ENCODE results near the gene ANGPTL8. TPM values are rescaled to one million over a fixed set of nuclear protein-coding genes. Genes with fewer than 3 reads are reported as not detected.

Gene ANGPTL8
- total and polyA plus RNA-seq, 2 of the 13 experiments (the other 11 are each of a cell fraction or from before 2014, with no cell fraction given): 27.3 to 243 TPM

DNA sequence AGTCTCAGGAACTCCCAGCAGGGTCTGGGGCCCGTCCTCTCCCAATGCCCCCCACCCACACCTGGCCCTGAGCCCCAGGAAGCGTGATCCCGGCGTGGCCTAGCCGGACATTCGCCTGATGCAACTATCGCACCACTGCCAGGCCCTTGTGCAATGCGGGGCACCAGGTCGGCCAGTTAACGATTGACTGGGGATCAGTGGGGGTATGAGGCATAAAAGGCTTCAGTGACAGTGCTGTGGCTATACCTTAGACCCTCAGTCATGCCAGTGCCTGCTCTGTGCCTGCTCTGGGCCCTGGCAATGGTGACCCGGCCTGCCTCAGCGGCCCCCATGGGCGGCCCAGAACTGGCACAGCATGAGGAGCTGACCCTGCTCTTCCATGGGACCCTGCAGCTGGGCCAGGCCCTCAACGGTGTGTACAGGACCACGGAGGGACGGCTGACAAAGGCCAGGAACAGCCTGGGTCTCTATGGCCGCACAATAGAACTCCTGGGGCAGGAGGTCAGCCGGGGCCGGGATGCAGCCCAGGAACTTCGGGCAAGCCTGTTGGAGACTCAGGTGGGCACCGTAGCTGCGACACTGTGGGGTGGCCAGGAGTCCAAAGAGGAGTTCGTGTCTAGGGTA is at the start of gene ANGPTL8 (continued):
- TF ChIP-seq, protein P1, sequence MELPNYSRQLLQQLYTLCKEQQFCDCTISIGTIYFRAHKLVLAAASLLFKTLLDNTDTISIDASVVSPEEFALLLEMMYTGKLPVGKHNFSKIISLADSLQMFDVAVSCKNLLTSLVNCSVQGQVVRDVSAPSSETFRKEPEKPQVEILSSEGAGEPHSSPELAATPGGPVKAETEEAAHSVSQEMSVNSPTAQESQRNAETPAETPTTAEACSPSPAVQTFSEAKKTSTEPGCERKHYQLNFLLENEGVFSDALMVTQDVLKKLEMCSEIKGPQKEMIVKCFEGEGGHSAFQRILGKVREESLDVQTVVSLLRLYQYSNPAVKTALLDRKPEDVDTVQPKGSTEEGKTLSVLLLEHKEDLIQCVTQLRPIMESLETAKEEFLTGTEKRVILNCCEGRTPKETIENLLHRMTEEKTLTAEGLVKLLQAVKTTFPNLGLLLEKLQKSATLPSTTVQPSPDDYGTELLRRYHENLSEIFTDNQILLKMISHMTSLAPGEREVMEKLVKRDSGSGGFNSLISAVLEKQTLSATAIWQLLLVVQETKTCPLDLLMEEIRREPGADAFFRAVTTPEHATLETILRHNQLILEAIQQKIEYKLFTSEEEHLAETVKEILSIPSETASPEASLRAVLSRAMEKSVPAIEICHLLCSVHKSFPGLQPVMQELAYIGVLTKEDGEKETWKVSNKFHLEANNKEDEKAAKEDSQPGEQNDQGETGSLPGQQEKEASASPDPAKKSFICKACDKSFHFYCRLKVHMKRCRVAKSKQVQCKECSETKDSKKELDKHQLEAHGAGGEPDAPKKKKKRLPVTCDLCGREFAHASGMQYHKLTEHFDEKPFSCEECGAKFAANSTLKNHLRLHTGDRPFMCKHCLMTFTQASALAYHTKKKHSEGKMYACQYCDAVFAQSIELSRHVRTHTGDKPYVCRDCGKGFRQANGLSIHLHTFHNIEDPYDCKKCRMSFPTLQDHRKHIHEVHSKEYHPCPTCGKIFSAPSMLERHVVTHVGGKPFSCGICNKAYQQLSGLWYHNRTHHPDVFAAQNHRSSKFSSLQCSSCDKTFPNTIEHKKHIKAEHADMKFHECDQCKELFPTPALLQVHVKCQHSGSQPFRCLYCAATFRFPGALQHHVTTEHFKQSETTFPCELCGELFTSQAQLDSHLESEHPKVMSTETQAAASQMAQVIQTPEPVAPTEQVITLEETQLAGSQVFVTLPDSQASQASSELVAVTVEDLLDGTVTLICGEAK (IDR thresholded peaks at IDR 0.05): no peak
- TF ChIP-seq, protein P1 (CRISPR knock-in tag; IDR thresholded peaks at IDR 0.05): no peak; the same call in 1 of the 2 replicates
- TF ChIP-seq MZF1 (CRISPR knock-in tag; IDR thresholded peaks at IDR 0.05; ENCODE audit: borderline replicate concordance): no peak
- peak; percentile 75 for TF ChIP-seq GATAD1 (CRISPR knock-in tag; IDR thresholded peaks at IDR 0.05)
- TF ChIP-seq YY1 (IDR thresholded peaks at IDR 0.05; ENCODE audit: insufficient read depth, insufficient replicate concordance, low read depth, low read length): peak; percentile 52
- TF ChIP-seq, protein P2, sequence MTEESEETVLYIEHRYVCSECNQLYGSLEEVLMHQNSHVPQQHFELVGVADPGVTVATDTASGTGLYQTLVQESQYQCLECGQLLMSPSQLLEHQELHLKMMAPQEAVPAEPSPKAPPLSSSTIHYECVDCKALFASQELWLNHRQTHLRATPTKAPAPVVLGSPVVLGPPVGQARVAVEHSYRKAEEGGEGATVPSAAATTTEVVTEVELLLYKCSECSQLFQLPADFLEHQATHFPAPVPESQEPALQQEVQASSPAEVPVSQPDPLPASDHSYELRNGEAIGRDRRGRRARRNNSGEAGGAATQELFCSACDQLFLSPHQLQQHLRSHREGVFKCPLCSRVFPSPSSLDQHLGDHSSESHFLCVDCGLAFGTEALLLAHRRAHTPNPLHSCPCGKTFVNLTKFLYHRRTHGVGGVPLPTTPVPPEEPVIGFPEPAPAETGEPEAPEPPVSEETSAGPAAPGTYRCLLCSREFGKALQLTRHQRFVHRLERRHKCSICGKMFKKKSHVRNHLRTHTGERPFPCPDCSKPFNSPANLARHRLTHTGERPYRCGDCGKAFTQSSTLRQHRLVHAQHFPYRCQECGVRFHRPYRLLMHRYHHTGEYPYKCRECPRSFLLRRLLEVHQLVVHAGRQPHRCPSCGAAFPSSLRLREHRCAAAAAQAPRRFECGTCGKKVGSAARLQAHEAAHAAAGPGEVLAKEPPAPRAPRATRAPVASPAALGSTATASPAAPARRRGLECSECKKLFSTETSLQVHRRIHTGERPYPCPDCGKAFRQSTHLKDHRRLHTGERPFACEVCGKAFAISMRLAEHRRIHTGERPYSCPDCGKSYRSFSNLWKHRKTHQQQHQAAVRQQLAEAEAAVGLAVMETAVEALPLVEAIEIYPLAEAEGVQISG (CRISPR knock-in tag; IDR thresholded peaks at IDR 0.05): peak; percentile 90
- peak; percentile 86 for TF ChIP-seq THAP11 (CRISPR knock-in tag; IDR thresholded peaks at IDR 0.05)
- TF ChIP-seq CBX2 (IDR thresholded peaks at IDR 0.05; ENCODE audit: low read depth, low read length): no peak
- TF ChIP-seq CBX2 (CRISPR knock-in tag; IDR thresholded peaks at IDR 0.05; ENCODE audit: low read depth): no peak
- peak; percentile 36 for TF ChIP-seq KMT2A (CRISPR knock-in tag; IDR thresholded peaks at IDR 0.05)
- TF ChIP-seq, protein P3, sequence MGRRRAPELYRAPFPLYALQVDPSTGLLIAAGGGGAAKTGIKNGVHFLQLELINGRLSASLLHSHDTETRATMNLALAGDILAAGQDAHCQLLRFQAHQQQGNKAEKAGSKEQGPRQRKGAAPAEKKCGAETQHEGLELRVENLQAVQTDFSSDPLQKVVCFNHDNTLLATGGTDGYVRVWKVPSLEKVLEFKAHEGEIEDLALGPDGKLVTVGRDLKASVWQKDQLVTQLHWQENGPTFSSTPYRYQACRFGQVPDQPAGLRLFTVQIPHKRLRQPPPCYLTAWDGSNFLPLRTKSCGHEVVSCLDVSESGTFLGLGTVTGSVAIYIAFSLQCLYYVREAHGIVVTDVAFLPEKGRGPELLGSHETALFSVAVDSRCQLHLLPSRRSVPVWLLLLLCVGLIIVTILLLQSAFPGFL (CRISPR knock-in tag; IDR thresholded peaks at IDR 0.05): no peak
- TF ChIP-seq, protein P4, sequence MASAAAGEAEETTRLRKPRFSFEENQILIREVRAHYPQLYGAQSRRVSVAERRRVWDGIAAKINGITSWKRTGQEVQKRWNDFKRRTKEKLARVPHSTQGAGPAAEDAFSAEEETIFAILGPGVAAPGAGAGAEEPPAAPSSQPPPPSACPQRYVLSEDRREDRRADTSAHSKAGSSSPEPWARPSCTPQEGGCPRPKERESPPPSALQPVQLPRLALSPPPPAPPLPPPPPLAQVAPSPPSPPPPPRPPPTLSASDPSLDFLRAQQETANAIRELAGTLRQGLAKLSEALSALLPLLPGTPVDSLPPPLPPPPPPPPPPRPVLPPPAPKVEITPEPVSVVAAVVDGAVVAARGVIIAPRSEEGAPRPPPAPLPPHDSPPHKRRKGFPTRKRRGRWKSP (CRISPR knock-in tag; IDR thresholded peaks at IDR 0.05): peak; percentile 94
- no peak for TF ChIP-seq ZMYM2 (CRISPR knock-in tag; IDR thresholded peaks at IDR 0.05)
- TF ChIP-seq KLF9 (CRISPR knock-in tag; IDR thresholded peaks at IDR 0.05; ENCODE audit: low read depth): no peak

Measured in HepG2 (cell line).